ENCODE measurements around the gene POLR1C. TPM values are rescaled to one million over a fixed set of nuclear protein-coding genes. Genes with fewer than 3 reads are reported as not detected.

POLR1C gene
- total and polyA plus RNA-seq, 4 donors: 10.8 to 24.3 (median 19.0) TPM

- Histone ChIP-seq H3K36me3 (ENCODE audit: control insufficient read depth in 4 of 4, insufficient read depth in 3 of 4, low read depth in 1 of 4, low read length in 3 of 4) (no peaks in the 10 kb centered on the region), H3K4me3 (ENCODE audit: low read depth in 1 of 3, low read length in 3 of 3) (no peak overlapping the region), H3K4me1 (ENCODE audit: control insufficient read depth in 4 of 4, insufficient read depth in 4 of 4, low read length in 3 of 4) (no peaks in the 10 kb centered on the region), H3K9me3 (ENCODE audit: control insufficient read depth in 4 of 4, low read length in 3 of 4) (no peaks in the 10 kb centered on the region), H3K27ac (ENCODE audit: low read depth in 1 of 2, low read length in 2 of 2) (no peak overlapping the region), H3K9ac (ENCODE audit: low read depth in 1 of 2, low read length in 2 of 2) (no peak overlapping the region), H3K27me3 (ENCODE audit: control insufficient read depth in 4 of 4, insufficient read depth in 4 of 4, low read length in 3 of 4) (no peaks in the 10 kb centered on the region)
- TF ChIP-seq NR2F2 (IDR thresholded peaks at IDR 0.05) (no peak), HNF4G (IDR thresholded peaks at IDR 0.05) (no peak), REST (IDR thresholded peaks at IDR 0.05) (no peak), JUND (IDR thresholded peaks at IDR 0.05) (no peak), TAF1 (conservative IDR thresholded peaks at IDR 0.05) (no peak), RXRA (IDR thresholded peaks at IDR 0.05) (no peak), ZBTB33 (IDR thresholded peaks at IDR 0.05) (no peak), ATF3 (IDR thresholded peaks at IDR 0.05) (no peak), MAX (IDR thresholded peaks at IDR 0.05) (no peak), YY1 (IDR thresholded peaks at IDR 0.05) (no peak), GABPA (IDR thresholded peaks at IDR 0.05 in 1 of 2, conservative IDR thresholded peaks at IDR 0.05 in 1 of 2) (no peak), RAD21 (IDR thresholded peaks at IDR 0.05) (no peak), FOXA2 (IDR thresholded peaks at IDR 0.05) (no peak), SP1 (IDR thresholded peaks at IDR 0.05) (no peak), HNF4A (conservative IDR thresholded peaks at IDR 0.05) (no peak), EGR1 (IDR thresholded peaks at IDR 0.05; ENCODE audit: low read depth in 2 of 2) (no peak), FOXA1 (IDR thresholded peaks at IDR 0.05) (no peak), CTCF (IDR thresholded peaks at IDR 0.05; ENCODE audit: low read depth, low read length, missing input control) (no peak)
- DNase-seq (ENCODE audit: low spot score): no peak
- WGBS: 81% methylated on average over 13 of the region's 13 CpGs
Measured at GRCh38 chr6:43468748-43469681, 47.9 kb upstream of the POLR1C start.

Measured in liver (tissue), 9 donors.